ENCODE data around the gene MAGED4B.
"Not testable (repeated sequence)": the region's sequence is repeated elsewhere in the genome, so short reads cannot be mapped to it uniquely, and the experiment has no call there.

Gene MAGED4B

GRCh38 chrX:52068666-52069640, at the start of gene MAGED4B:
Gene MAGED4B (minus strand): TSS chrX:52069183. CDS start chrX:52068172, 1,011 bp downstream.
- H3K9ac ChIP-seq (ENCODE audit: low read depth, low read length); H3K27me3 ChIP-seq (ENCODE audit: control insufficient read depth, insufficient read depth, low read length); H3K27ac ChIP-seq (ENCODE audit: low read depth, low read length); H3K4me1 ChIP-seq (ENCODE audit: control insufficient read depth, insufficient read depth, low read length); H3K9me3 ChIP-seq (ENCODE audit: control insufficient read depth, insufficient read depth, low read length); H3K36me3 ChIP-seq (ENCODE audit: control insufficient read depth, insufficient read depth, low read length); H3K4me3 ChIP-seq (ENCODE audit: low read depth, low read length): not testable (repeated sequence)

GRCh38 chrX:52118262-52118661, 49.3 kb upstream of the MAGED4B start:
- Histone ChIP-seq H3K27me3 (ENCODE audit: control insufficient read depth, insufficient read depth, low read length) (no peaks in the 10 kb centered on the region), H3K9ac (ENCODE audit: low read depth, low read length) (no peak overlapping the region), H3K9me3 (ENCODE audit: control insufficient read depth, insufficient read depth, low read length) (peaks cover 12% of the 10 kb centered on the region), H3K36me3 (ENCODE audit: control insufficient read depth, insufficient read depth, low read length) (no peaks in the 10 kb centered on the region), H3K27ac (ENCODE audit: low read depth, low read length) (no peak overlapping the region), H3K4me1 (ENCODE audit: control insufficient read depth, insufficient read depth, low read length) (no peaks in the 10 kb centered on the region), H3K4me3 (ENCODE audit: low read depth, low read length) (no peak overlapping the region)

- Histone ChIP-seq H3K4me1 (ENCODE audit: control insufficient read depth, insufficient read depth, low read length) (no peaks in the 10 kb centered on the region), H3K27ac (ENCODE audit: low read depth, low read length) (no peak overlapping the region), H3K36me3 (ENCODE audit: control insufficient read depth, insufficient read depth, low read length) (no peaks in the 10 kb centered on the region), H3K9me3 (ENCODE audit: control insufficient read depth, insufficient read depth, low read length) (peaks cover 16% of the 10 kb centered on the region), H3K27me3 (ENCODE audit: control insufficient read depth, insufficient read depth, low read length) (no peaks in the 10 kb centered on the region), H3K4me3 (ENCODE audit: low read depth, low read length) (no peak overlapping the region), H3K9ac (ENCODE audit: low read depth, low read length) (no peak overlapping the region)
Measured at GRCh38 chrX:52082578-52082977, 13.6 kb upstream of the MAGED4B start.

GRCh38 chrX:52078131-52078530, 9.1 kb upstream of the MAGED4B start:
- no peaks in the 10 kb centered on the region for H3K27me3 ChIP-seq (ENCODE audit: control insufficient read depth, insufficient read depth, low read length)
- H3K4me1 ChIP-seq (ENCODE audit: control insufficient read depth, insufficient read depth, low read length), result no peaks in the 10 kb centered on the region
- no peak overlapping the region for H3K4me3 ChIP-seq (ENCODE audit: low read depth, low read length)
- H3K9me3 ChIP-seq (ENCODE audit: control insufficient read depth, insufficient read depth, low read length), result peaks cover 10% of the 10 kb centered on the region
- H3K9ac ChIP-seq (ENCODE audit: low read depth, low read length), result no peak overlapping the region
- no peak overlapping the region for H3K27ac ChIP-seq (ENCODE audit: low read depth, low read length)
- H3K36me3 ChIP-seq (ENCODE audit: control insufficient read depth, insufficient read depth, low read length), result no peaks in the 10 kb centered on the region

- not testable (repeated sequence) for H3K36me3 ChIP-seq (ENCODE audit: control insufficient read depth, insufficient read depth, low read length); H3K9me3 ChIP-seq (ENCODE audit: control insufficient read depth, insufficient read depth, low read length); H3K27ac ChIP-seq (ENCODE audit: low read depth, low read length); H3K9ac ChIP-seq (ENCODE audit: low read depth, low read length); H3K4me3 ChIP-seq (ENCODE audit: low read depth, low read length); H3K4me1 ChIP-seq (ENCODE audit: control insufficient read depth, insufficient read depth, low read length); H3K27me3 ChIP-seq (ENCODE audit: control insufficient read depth, insufficient read depth, low read length)
Measured at GRCh38 chrX:52042288-52042687, 26.7 kb downstream of the MAGED4B start.

GRCh38 chrX:52034211-52034610, 34.8 kb downstream of the MAGED4B start:
- H3K36me3 ChIP-seq (ENCODE audit: control insufficient read depth, insufficient read depth, low read length), result no peaks in the 10 kb centered on the region
- no peak overlapping the region for H3K4me3 ChIP-seq (ENCODE audit: low read depth, low read length)
- no peak overlapping the region for H3K27ac ChIP-seq (ENCODE audit: low read depth, low read length)
- no peaks in the 10 kb centered on the region for H3K27me3 ChIP-seq (ENCODE audit: control insufficient read depth, insufficient read depth, low read length)
- no peaks in the 10 kb centered on the region for H3K4me1 ChIP-seq (ENCODE audit: control insufficient read depth, insufficient read depth, low read length)
- H3K9me3 ChIP-seq (ENCODE audit: control insufficient read depth, insufficient read depth, low read length), result peaks cover 40% of the 10 kb centered on the region
- H3K9ac ChIP-seq (ENCODE audit: low read depth, low read length), result no peak overlapping the region

- H3K27ac ChIP-seq (ENCODE audit: low read depth, low read length), result no peak overlapping the region
- no peaks in the 10 kb centered on the region for H3K27me3 ChIP-seq (ENCODE audit: control insufficient read depth, insufficient read depth, low read length)
- H3K36me3 ChIP-seq (ENCODE audit: control insufficient read depth, insufficient read depth, low read length), result no peaks in the 10 kb centered on the region
- H3K4me1 ChIP-seq (ENCODE audit: control insufficient read depth, insufficient read depth, low read length), result no peaks in the 10 kb centered on the region
- H3K9ac ChIP-seq (ENCODE audit: low read depth, low read length), result no peak overlapping the region
- H3K9me3 ChIP-seq (ENCODE audit: control insufficient read depth, insufficient read depth, low read length), result peaks cover 34% of the 10 kb centered on the region
- no peak overlapping the region for H3K4me3 ChIP-seq (ENCODE audit: low read depth, low read length)
Measured at GRCh38 chrX:52031371-52031770, 37.6 kb downstream of the MAGED4B start.

GRCh38 chrX:52015794-52016193, 53.2 kb downstream of the MAGED4B start:
- Histone ChIP-seq H3K4me1 (ENCODE audit: control insufficient read depth, insufficient read depth, low read length) (peaks cover 13% of the 10 kb centered on the region; the same call in 1 of the 2 replicates), H3K27ac (ENCODE audit: low read depth, low read length) (peak overlapping the region; percentile 92), H3K9ac (ENCODE audit: low read depth, low read length) (no peak overlapping the region), H3K4me3 (ENCODE audit: low read depth, low read length) (peak overlapping the region; percentile 6), H3K27me3 (ENCODE audit: control insufficient read depth, insufficient read depth, low read length) (no peaks in the 10 kb centered on the region), H3K36me3 (ENCODE audit: control insufficient read depth, insufficient read depth, low read length) (no peaks in the 10 kb centered on the region), H3K9me3 (ENCODE audit: control insufficient read depth, insufficient read depth, low read length) (peaks cover 16% of the 10 kb centered on the region)

Data from HUES48 (cell line).